ENCODE data around the gene CPTP. TPM values are rescaled to one million over a fixed set of nuclear protein-coding genes. Genes with fewer than 3 reads are reported as not detected.

Gene CPTP
- total and polyA plus RNA-seq, 2 of the 13 experiments (the other 11 are each of a cell fraction or from before 2014, with no cell fraction given) = 5.5 to 9.3 TPM

- H3K9ac ChIP-seq (ENCODE audit: insufficient read depth, low read depth, low read length) = peak overlapping the region; percentile 98
- ChIA-PET POLR2A (interaction anchor here (1.4 to 3.1 kb wide), 3 partner anchors 24 to 131 kb away, joined by 3 to 35 read pairs (median 3); partner anchors contain the start of gene CCNL2), CTCF (ENCODE audit: low intra/inter-chr PET ratio, low total read pairs) (no interaction called here)
- no peaks in the 10 kb centered on the region for H4K20me1 ChIP-seq (ENCODE audit: insufficient read depth, low read length)
- H3K79me2 ChIP-seq (ENCODE audit: insufficient read depth, low read length) = peaks cover 19% of the 10 kb centered on the region
- peaks cover 0 to 3% of the 10 kb centered on the region in 2 experiments; a peak in 1 of 5 replicates for H3K36me3 ChIP-seq (replicated peaks in 1 of 2; ENCODE audit: control insufficient read depth in 1 of 2, insufficient read depth in 2 of 2, low read length in 2 of 2)
- BruUV-seq (replicated peaks) = TSS peak; percentile 77
- DNase-seq (ENCODE audit: low spot score) (no peak), ATAC-seq (no peak), FAIRE-seq (no peak)
- no peak overlapping the region for H2AFZ ChIP-seq (ENCODE audit: low read length)
- H3K4me1 ChIP-seq (ENCODE audit: insufficient read depth, low read length) = peaks cover 37% of the 10 kb centered on the region
- peak overlapping the region; percentile 75 to 99 (median 90) for H3K4me3 ChIP-seq (replicated peaks in 1 of 3; ENCODE audit: insufficient read depth in 1 of 3, low read depth in 2 of 3, low read length in 3 of 3)
- 82% methylated on average over 28 of the region's 52 CpGs for WGBS (ENCODE audit: low lambda C conversion rate)
- peak overlapping the region; percentile 91 for H3K4me2 ChIP-seq (ENCODE audit: low read depth, low read length)
- in situ Hi-C loops (cut with HindIII; ENCODE audit: extremely low pct_ligation_motif_present, low pct_unique_long_range_greater_than_20kb) = no loop called here
- intact Hi-C loops (cut with micrococcal nuclease; ENCODE audit: unreplicated experiment) = no loop called here
- TF ChIP-seq ZSCAN29 (CRISPR knock-in tag; conservative IDR thresholded peaks at IDR 0.05) (no peak), ATF2 (CRISPR knock-in tag; IDR thresholded peaks at IDR 0.05) (no peak), CHD2 (IDR thresholded peaks at IDR 0.05; ENCODE audit: low read depth, low read length) (0 out of 2 replicates have a peak, but pooled peaks have one; percentile 30), AGO2 (optimal IDR thresholded peaks at IDR 0.05; ENCODE audit: low read depth, low read length) (peak; percentile 22), ZSCAN5A (CRISPR knock-in tag; IDR thresholded peaks at IDR 0.05; ENCODE audit: borderline replicate concordance) (no peak), CHD4 (IDR thresholded peaks at IDR 0.05; ENCODE audit: borderline replicate concordance, low read length) (no peak)
- H3K27me3 ChIP-seq (ENCODE audit: control insufficient read depth in 1 of 2, insufficient read depth in 2 of 2, low read length in 2 of 2) = no peaks in the 10 kb centered on the region; a peak in 1 of 5 replicates
- H3K27ac ChIP-seq (ENCODE audit: extremely low read length, insufficient read depth, low read length) = peak overlapping the region; percentile 79
- no peaks in the 10 kb centered on the region for H3K9me3 ChIP-seq (ENCODE audit: low read length)
Measured at GRCh38 chr1:1373815-1374588, 49.4 kb downstream of the CPTP start.
